GM19468 (cell line): ENCODE results near the gene STK10.

Source experiments
- ATAC-seq: cut with Tn5 transposase; IDR thresholded peaks from one replicate; pipeline ENCODE4 v1.9.1; 2021; ENCODE audit warnings: mild to moderate bottlenecking, moderate library complexity, moderate number of reproducible peaks; ENCODE audit not compliant: unreplicated experiment; ENCODE audit errors: extremely low read depth

The STK10 gene

DNA sequence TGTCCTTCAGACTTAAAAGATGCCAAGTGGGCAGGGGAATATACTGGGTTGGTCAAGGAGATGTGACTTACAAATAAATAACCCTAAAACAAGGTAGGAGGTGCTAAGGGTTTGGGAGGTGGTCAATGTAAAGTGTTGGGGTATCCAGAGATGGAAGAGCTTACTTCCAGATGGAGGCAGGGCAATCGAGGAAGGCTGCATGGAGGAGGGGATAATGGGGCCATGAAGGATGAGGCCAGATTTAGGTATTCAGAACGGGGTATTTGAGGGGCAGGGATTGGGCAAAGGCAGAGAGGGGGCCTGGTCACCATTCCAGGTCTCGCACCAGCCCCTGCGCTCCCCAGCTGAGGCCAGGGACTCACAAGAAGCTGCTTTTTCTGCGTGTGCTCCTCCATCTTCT lies 123.7 kb downstream of the STK10 start:
- no peak for ATAC-seq

DNA sequence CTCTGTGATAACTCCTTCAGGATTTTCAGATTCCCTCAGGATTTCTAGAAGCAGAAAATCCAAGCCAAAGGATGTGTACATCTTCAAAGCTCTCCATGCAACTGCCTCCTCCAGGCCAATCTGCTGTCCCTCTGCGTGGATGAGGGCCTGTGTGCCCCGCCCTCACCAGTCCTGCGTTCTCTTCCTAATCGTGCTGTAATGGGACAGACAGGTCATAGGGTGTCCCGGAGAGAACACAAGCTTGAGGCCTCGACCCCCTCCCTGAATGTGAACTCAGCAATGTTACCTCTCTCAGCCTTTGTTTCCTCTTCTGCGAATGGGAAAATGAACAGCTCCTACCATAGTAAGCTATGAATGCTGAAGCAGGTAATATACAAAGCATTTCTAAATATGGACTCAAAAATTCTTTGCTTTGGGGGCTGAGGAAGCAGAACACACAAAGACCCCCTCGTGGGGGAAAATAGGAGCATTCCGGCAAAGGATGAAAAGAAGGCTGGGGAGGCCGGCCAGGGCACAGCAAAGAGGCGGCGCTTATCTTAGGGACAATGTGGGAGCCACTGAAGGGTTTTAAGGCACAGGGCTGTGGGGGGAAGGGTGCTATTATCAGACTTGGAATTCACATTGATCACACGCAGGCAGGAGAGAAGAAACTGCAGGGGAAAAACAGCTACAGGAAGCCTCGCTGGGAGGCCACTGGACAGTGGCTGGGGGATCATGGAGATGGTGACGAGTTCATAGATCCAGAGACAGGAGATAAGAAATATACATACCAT lies 124.4 kb downstream of the STK10 start:
- no peak for ATAC-seq

DNA sequence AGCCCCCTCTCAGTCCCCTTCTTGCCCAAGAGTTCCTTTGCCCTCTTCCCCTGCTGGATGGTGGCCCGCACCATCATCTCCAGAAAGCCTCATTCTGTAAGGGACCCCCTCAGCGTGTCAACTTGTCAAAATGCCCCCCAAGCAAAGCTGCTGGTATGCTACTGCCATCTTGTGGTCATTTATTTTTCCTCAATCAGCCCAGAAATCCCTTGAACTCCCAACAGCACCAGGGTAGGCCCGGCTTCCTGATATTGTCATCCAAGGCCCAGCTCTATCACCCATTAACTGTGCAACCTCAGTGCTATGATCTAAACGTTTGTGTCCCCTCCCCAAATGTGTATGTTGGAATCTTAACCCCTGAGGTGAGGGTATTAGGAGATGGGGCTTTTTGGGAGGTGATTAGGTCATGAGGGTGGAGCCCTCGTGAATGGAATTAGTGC lies 128.3 kb downstream of the STK10 start:
- ATAC-seq: no peak

DNA sequence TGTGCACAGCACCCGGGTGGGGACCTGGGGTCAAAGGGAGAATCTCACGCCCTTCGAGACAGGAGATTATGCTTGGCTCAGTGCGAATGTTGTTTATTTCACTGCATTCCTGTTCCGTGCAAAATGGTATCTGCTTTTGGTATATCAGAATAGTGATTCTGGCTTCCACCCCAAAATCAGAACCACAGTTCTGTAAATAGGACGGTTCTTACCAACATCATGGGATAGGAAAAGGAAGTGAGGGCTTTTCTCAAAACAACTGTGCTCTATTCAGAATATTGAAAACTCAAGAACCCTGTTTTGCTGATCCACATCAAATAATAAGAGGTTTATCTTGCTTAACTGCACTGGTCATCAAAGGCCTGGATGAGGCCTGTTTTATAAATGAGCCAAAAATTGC lies 129.9 kb downstream of the STK10 start:
- no peak for ATAC-seq

GRCh38 chr5:172055996-172056395 lies 132.0 kb downstream of the STK10 start:
- ATAC-seq: no peak

GRCh38 chr5:172055421-172055820 lies 132.6 kb downstream of the STK10 start:
- no peak for ATAC-seq

DNA sequence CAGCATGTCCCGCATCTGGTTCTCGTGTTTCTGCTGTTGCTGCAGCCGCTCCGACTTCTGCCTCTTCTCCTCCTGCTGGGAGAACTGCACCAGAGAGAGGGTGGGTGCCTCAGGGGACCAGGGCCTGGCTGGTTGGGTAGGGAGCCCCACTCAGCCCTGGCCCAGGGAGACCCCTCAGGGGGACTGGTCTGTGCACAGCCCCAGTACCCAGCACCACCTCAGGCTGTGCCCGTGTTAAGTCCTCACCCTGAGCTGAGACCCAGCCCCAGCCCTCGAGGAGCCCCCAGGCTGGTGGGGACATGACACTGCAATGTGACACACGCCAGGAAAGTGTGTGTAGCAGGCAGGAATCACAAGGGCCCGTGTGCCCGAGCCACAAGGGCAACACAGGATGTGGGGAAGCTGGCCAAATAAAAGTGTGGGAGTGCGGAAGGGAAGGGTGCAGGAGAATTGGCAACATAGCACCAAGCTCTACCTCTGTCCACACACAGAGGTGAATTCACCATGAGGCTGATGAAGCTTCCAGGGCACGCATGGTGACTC lies 133.3 kb downstream of the STK10 start:
- no peak for ATAC-seq

DNA sequence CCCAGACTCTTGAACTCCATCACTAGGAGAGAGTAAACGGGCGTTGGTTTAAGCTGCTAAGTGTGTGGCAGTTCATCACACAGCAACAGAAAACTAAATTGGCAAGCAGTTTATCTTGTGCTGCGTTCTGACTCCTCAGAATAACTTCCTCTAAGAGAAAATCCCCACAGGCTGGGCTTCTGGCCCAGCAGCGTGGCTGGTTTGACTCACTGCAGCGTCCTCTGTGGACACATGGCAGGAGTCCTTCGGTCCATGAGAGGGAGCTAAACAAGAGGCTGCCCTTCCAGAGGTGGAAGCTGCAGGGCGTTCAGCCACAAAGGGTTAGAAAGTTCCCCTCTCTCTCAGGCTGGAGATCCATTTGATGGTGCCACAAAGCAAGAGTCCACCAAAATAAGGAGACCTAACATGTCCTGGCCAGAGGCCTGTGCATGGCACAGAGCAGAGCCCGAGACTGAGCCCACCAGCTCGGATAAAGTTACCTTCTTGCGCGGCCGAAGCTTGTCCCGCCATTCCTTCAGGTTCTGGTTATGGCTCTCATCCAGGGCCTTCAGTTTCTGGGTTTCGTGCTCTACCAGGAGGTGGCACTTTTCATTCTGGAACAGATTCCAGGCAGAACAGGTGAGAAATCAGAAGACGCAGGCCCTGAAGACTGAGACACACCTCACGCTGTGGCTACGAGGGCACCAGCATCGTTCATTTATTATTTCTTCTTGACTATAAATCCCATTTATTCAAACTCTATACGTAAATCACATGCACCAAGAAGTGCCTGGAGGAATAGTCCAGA lies 135.4 kb downstream of the STK10 start:
- no peak for ATAC-seq

- no peak for ATAC-seq
Measured at GRCh38 chr5:172051643-172052339, 136.2 kb downstream of the STK10 start.

DNA sequence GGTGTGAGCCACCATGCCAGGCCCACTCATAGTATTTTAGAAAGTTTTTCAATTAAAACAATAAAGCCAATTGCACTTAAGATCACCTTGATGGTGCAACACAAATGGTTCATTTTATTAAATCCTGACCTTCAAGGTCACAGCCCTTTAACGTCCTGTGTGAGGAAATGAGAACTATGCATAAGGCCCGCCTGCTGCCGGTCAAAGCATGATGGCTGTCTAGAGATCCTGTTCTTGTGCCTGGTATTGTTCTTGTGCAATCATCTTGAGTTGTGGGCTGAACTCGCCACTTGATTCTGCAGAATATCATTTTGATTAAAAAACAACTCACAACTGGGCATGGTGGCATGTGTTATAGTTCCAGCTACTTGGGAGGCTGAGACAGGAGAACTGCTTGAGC lies 137.9 kb downstream of the STK10 start:
- no peak for ATAC-seq

- ATAC-seq: no peak
Measured at GRCh38 chr5:172049226-172049796, 138.7 kb downstream of the STK10 start.

DNA sequence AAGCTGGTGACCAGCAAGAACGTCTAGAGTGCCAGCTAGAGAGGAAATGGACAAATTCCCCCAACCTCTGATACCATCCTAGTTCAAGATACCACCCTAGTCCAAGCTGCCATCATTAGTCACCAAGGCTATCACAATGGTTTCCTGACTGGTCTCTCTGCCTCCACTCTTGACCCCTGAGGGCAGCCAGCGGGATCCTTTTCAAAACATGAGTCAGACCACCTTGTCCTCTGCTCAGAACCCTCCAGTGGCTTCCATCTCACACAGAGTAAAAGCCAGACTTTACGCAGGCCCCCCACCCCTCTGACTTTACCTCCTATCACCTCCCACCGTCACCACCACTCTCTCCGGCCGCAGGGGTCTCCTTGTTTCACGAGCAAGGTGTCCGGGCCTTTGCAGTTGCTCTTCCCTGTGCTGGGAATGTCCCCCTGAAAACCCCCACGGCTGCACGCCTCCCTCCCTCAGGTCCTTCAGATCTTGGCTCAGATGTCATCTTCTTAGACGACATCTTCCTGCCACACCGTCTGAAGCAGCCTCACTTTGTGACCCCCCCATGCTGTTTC lies 139.4 kb downstream of the STK10 start:
- ATAC-seq: no peak

GRCh38 chr5:172048170-172048422 lies 139.9 kb downstream of the STK10 start:
- no peak for ATAC-seq

DNA sequence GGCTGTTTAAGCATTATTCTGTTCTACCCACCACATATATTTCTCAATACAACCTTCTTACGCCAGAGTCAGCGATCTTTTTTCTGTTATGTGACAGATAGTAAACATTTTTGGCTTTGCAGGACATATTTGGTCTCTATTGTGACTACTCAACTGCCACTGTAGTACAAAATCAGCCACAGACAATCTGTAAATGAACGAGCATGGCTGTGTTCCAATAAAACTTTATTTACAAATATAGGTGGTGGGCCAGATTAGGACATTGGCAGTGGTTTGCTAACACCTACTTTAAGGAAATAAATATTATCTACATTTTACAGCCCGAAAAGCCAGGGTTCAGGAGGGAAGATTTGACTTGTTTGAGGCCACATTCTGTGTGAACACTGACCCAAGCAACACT lies 141.4 kb downstream of the STK10 start:
- no peak for ATAC-seq

DNA sequence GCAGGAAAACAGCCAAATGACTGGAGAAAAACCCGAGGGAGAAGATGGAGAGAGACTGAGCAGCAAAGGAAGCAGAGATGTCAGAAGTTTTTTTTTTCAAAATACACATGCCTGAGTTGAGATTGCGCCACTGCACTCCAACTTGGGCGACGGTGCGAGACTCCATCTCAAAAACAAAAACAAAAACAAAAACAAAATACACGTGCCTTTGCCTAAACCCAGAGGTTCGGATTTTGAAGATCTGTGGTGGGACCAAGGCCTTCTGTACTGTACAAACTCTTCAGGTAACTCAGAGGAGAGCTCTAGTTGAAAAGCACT lies 142.8 kb downstream of the STK10 start:
- no peak for ATAC-seq

GRCh38 chr5:172044631-172045314 lies 143.3 kb downstream of the STK10 start:
- ATAC-seq: no peak

- no peak for ATAC-seq
Measured at GRCh38 chr5:172043865-172044264, 144.2 kb downstream of the STK10 start.

DNA sequence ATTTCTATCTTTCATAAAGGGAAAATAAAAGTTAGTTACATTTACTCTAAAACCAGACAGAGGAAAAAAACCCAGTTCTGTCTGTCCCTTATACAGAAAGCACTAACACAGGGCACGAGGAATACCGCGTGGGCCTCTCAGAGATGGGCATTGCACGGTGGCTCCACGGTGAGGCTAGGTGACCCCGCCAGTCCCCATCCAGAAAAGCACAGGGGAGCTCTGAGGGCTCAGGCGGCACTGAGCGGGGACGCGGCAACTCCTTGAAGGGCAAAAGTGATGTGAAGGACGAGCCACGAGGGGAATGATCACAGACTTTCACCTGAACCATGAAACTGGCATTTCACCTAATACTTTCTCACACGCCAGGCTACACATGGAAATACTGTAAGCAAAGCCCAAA lies 145.8 kb downstream of the STK10 start:
- no peak for ATAC-seq

DNA sequence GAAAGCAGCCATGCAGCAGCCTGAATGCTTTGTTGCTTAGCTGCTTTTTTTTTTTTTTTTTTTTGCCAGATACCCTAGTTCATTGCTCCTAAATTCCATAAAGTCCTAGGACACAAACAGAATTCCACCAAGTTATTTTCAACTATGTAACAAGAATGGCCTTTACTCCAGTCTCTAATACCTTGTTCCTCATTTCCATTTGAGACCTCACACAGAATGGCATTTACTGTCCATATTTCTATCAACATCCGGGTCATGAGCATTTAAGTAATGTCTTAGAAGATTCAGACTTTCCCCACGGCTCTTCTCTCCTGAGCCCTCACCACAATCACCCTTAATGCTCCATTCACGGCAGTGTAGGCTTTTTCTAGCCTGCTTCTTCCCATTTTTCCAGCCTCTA lies 149.9 kb downstream of the STK10 start:
- no peak for ATAC-seq

GRCh38 chr5:172035049-172035448 lies 153.0 kb downstream of the STK10 start:
- ATAC-seq: no peak
